ENCODE data around the gene SETX.

Gene SETX

GRCh38 chr9:132356324-132356924, 1.6 kb upstream of the SETX start:
- FAIRE-seq: no peak

- no peak for FAIRE-seq
Measured at GRCh38 chr9:132351404-132352045, 3.3 kb downstream of the SETX start.

- FAIRE-seq: no peak
Measured at GRCh38 chr9:132350861-132351315, 3.9 kb downstream of the SETX start.

- FAIRE-seq: no peak
Measured at GRCh38 chr9:132348676-132349075, 6.1 kb downstream of the SETX start.

- FAIRE-seq: no peak
Measured at GRCh38 chr9:132346177-132346576, 8.6 kb downstream of the SETX start.

- FAIRE-seq: no peak
Measured at GRCh38 chr9:132341177-132341840, 13.5 kb downstream of the SETX start.

GRCh38 chr9:132334364-132334763, 20.4 kb downstream of the SETX start:
- FAIRE-seq: no peak

- no peak for FAIRE-seq
Measured at GRCh38 chr9:132333556-132333955, 21.2 kb downstream of the SETX start.

GRCh38 chr9:132328580-132328979, 26.2 kb downstream of the SETX start:
- FAIRE-seq: no peak

- FAIRE-seq: no peak
Measured at GRCh38 chr9:132327537-132327936, 27.2 kb downstream of the SETX start.

- no peak for FAIRE-seq
Measured at GRCh38 chr9:132324425-132324824, 30.4 kb downstream of the SETX start.

GRCh38 chr9:132319421-132320110, 35.2 kb downstream of the SETX start:
- no peak for FAIRE-seq

- FAIRE-seq: no peak
Measured at GRCh38 chr9:132312873-132313272, 41.9 kb downstream of the SETX start.

GRCh38 chr9:132312426-132312825, 42.4 kb downstream of the SETX start:
- no peak for FAIRE-seq

GRCh38 chr9:132311978-132312377, 42.8 kb downstream of the SETX start:
- no peak for FAIRE-seq

GRCh38 chr9:132309056-132309455, 45.7 kb downstream of the SETX start:
- no peak for FAIRE-seq

- no peak for FAIRE-seq
Measured at GRCh38 chr9:132301521-132301920, 53.3 kb downstream of the SETX start.

GRCh38 chr9:132299221-132299620, 55.6 kb downstream of the SETX start:
- no peak for FAIRE-seq

- FAIRE-seq: no peak
Measured at GRCh38 chr9:132295181-132295580, 59.6 kb downstream of the SETX start.

GRCh38 chr9:132293145-132293721, 61.6 kb downstream of the SETX start:
- FAIRE-seq: no peak

GRCh38 chr9:132288966-132289365, 65.8 kb downstream of the SETX start:
- FAIRE-seq: no peak

GRCh38 chr9:132288361-132288760, 66.4 kb downstream of the SETX start:
- FAIRE-seq: no peak

GRCh38 chr9:132287256-132287760, 67.5 kb downstream of the SETX start:
- FAIRE-seq: no peak

All from islet of Langerhans (tissue), 1 donor.